ENCODE results near the gene ACLY.
"Not testable (repeated sequence)": the region's sequence is repeated elsewhere in the genome, so short reads cannot be mapped to it uniquely, and the experiment has no call there.

Gene ACLY

DNA sequence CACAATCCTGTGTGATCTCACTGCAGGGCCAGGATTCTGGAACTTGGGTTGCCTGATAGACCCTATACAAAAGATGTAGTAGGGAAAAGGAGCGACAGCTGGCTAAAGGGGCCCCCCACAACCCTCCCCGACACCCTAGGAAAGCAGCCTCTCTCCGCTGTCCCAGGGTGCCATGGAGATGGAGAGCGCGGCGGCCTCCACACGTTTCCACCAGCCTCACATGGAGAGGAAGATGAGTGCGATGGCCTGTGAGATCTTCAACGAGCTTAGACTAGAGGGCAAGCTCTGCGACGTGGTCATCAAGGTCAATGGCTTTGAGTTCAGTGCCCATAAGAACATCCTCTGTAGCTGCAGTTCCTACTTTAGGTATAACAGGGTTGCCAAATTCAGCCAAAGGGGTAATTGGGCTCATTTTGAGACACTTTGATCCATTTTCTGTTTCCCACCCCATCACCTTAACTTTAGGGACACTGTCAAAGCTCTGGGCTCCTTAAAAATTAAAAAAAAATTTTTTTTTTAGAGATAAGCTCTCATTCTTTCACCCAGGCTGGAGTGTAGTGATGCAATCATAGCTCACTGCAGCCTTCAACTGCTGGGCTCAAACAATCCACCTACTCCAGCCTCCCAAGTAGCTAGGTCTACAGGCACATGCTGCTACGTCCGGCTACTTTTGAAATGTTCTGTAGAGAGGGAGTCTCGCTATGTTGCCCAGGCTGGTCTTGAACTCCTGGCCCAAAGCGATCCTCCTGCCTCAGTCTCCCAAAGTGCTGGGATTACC, 80.8 kb downstream of the ACLY start, which contains the start of gene KLHL10:
KLHL10 (plus strand) TSS at position 65 of the 778 bp plus-strand sequence; CDS start at position 173, 108 bp downstream.
- H3K27ac ChIP-seq = no peak within 1 kb of the TSS
- DNase-seq (ENCODE audit: low read depth, low spot score) = no peak

DNA sequence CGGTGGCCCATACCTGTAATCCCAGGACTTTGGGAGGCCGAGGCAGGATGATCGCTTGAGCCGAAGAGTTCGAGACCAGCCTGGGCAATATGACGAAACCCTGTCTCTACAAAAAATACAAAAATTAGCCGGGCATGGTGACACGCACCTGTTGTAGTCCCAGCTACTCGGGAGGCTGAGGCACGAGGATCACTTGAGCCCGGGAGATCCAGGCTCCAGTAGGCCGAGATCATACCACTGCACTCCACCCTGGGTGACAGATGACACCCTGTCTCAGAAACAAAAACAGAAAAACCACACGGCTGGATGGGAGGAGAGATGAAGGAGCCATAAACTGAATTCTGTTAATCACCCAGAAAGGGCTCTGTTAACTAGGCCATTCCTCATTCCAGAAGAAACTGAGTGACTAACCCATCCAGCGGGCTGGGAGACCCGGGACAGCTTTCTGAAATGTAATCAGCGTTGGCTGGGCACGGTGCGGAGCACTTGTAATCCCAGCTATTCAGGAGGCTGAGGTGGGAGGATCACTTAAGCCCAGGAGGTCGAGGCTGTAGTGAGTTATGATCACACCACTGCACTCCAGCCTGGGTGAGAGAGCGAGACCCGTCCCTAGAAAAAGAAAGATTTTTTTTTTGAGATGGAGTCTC, 82.1 kb downstream of the ACLY start:
- no peak for DNase-seq (ENCODE audit: low read depth, low spot score)

DNA sequence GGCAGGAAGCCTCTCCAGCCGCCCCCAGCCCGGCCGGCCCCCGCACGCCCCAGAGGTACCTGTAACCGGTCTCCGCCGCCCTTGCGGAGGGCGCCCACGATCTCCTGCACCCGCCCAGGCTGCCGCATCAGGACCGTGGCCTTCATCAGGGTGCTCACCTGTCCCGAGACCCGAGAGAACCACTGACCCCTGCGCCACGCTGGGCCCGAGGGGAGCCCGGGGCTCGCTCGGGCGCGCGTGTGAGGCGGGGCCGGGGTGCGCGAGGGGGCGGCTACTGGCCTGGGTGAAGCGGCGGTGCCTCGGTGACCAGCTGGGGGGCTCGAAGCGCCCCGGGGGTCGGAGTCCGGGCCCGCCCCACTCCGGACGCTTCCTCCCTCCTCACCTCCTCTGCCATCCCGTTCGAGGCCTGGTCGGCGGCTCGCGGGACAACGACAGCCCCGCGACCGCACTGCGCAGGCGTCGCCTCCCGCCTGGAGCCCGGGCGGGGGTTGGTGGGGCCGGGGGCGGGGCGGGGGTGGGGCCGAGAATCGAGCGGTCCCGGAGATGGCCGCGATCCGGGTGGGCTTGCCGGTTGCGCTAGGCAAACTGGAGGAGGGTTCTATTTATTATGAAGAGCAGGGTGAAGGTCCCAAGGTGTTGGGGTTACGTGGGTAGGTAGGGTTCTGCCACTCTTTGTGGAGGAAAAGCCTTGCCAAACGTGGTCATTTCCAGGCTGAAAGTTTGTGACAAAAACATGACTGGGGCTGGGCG, 82.8 kb downstream of the ACLY start, which contains the start of gene NT5C3B:
NT5C3B (minus strand) TSS at position 433 of the 750 bp plus-strand sequence; CDS start at position 394, 39 bp downstream.
- DNase-seq (ENCODE audit: low read depth, low spot score) = no peak
- H3K27ac ChIP-seq = no peak within 1 kb of the TSS

More for the DNA sequence above, 82.1 kb downstream of the ACLY start:
- no peak overlapping the region for H3K27ac ChIP-seq

DNA sequence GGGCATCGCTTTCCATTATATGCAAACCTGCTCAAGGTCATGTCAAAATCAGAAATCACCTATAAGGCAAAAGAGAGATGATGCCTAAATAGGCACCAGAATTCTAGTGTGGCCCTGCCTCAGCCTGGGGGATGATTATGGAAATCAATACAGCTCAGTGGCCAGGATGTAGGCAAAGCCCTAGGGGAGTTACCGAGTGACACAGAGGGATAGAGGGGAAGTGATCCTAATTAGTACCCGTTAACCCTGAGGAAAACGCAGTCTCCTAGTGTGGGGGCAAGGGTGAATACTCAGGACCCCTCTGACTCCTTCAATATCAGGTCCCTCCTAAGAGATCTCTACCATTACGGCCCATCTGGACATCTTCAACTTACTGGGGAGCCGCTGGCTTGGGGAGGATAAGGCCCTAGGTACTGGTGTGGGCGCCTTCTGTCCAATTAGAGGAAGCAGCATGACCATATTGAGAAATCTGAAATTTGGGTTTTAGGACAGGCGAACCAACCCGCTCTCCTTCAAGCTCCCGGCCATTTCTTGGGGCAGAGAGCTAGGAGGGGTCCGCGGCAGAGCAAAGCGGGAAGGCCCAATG, 83.4 kb downstream of the ACLY start:
- no peak for DNase-seq (ENCODE audit: low read depth, low spot score)
- no peak overlapping the region for H3K27ac ChIP-seq

DNA sequence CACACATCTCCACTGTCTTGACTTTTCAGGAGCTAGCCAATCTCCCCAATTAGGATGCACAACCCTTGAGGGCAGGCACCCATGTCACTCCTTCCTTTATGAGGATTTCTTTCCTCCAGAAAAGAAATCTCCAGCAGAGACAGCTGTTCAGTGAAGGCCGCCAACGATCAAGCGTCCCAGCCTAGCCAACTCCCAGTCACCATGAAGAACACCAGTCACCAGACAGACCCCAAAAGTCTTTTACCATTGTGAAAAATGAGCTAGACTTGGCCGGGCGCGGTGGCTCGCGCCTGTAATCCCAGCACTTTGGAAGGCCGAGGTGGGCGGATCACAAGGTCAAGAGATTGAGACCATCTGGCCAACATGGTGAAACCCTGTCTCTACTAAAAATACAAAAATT, 88.8 kb downstream of the ACLY start:
- H3K27ac ChIP-seq; DNase-seq (ENCODE audit: low read depth, low spot score): not testable (repeated sequence)

DNA sequence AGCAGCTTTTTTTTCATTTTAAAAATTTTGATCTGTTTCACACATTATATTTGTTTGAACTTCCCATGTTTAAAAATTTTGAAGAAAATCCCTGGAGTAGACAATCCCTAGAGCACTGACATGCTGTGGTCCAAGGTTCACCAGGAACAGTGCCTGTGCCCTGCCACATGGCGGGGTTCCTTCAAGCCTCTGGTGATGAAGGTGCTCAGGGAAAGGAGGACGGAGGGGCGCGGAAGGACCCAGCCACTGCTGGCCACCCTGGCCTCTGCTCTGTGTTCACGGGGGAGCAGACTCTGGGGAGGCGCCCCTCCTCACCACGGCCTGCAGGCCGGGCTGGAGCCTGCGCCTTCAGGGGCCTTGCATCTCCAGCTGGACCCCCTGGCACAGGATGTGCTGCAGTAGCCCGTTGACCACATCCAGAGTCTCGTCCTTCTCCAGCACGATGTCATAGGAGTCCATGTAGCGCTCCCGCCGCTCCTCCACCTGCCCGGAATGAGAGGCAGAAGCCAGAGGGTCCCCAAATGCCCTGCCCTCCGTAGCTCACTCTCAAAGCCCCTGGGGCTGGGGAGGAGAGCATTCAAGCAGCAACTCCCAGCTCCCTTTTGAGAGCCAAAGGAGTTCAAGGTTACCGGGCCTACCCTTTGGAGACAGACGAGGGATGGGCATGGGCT, 93.4 kb downstream of the ACLY start:
- H3K27ac ChIP-seq = no peak overlapping the region
- DNase-seq (ENCODE audit: low read depth, low spot score) = no peak

DNA sequence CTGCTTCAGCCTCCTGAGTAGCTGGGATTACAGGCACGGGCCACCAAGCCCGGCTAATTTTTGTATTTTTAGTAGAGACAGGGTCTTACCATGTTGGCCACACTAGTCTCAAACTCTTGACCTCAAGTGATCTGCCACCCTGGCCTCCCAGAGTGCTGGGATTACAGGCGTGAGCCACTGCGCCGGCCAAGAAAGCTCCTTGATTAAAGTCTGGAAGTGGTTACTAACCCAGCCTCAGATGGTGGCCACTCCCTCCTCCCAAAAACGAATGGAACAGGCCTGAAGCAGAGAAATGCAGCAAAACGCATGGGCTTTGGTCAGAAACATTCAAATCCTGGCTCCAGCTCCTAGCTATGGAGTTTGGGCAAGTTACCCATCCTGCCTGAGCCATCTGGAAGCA, 94.7 kb downstream of the ACLY start:
- no peak for DNase-seq (ENCODE audit: low read depth, low spot score)
- no peak overlapping the region for H3K27ac ChIP-seq

DNA sequence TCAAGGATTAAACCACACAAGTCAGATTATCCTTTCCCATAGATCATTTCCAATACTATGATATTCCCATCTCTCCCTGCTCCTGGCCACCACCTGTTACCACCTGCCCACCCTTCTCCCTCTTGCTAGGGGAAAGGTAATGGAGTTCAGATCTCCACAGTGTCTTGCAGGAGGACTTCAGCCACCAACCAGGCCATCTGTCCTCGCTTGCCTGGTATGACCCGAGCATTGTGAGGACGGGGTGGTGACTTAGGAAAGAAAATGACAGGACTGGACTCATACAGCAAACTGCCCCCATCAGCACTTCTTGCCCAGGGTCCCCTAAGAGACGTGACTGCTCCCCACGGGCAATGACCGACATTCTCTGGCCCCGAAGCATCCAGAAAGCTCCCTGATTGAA, 95.2 kb downstream of the ACLY start:
- no peak overlapping the region for H3K27ac ChIP-seq
- no peak for DNase-seq (ENCODE audit: low read depth, low spot score)

DNA sequence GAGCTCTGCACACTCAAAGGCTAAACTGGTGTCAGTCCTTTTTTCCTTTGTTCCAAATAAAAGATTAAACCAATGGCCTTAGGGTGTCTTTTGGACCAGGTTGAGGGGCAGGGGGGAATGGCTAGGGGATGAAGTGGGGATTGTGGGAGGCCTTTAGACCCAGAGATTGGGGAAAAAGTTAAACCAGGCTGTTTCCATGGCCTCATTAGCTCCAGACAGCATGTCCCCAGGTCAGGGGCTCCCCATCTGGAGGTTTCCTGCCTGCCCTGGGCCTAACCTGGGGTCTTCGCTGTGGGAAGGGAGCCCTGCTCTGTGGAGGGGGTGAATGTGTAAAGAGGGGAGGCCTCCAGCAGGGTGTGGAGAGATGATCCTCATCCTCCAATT, 95.6 kb downstream of the ACLY start:
- DNase-seq (ENCODE audit: low read depth, low spot score) = no peak
- H3K27ac ChIP-seq = no peak overlapping the region

DNA sequence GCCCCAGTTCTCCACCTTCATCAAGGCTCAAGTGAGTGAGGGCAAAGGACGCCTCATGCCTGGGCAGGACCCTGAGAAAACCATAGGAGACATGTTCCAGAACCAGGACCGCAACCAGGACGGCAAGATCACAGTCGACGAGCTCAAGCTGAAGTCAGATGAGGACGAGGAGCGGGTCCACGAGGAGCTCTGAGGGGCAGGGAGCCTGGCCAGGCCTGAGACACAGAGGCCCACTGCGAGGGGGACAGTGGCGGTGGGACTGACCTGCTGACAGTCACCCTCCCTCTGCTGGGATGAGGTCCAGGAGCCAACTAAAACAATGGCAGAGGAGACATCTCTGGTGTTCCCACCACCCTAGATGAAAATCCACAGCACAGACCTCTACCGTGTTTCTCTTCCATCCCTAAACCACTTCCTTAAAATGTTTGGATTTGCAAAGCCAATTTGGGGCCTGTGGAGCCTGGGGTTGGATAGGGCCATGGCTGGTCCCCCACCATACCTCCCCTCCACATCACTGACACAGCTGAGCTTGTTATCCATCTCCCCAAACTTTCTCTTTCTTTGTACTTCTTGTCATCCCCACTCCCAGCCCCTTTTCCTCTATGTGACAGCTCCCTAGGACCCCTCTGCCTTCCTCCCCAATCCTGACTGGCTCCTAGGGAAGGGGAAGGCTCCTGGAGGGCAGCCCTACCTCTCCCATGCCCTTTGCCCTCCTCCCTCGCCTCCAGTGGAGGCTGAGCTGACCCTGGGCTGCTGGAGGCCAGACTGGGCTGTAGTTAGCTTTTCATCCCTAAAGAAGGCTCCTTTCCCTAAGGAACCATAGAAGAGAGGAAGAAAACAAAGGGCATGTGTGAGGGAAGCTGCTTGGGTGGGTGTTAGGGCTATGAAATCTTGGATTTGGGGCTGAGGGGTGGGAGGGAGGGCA, 96.3 kb downstream of the ACLY start:
- no peak for DNase-seq (ENCODE audit: low read depth, low spot score)

DNA sequence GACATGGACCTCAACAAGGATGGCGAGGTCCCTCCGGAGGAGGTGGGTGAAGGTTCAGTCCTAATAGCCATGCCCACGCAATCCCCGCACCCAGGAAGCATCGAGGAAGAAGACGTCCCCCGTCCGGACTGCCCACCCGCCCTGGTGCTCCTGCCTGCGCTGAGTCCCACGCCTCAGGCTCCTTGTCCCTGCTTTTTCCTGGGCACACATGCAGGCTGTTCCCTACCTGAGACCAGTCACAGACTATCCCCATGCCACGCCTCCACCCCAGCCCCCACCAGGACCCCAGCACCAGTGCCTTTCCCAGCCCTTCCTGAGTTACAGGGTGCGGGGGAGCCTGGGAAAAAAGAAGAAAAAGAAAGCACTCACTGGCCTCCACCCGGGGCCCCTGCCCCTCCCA, 97.0 kb downstream of the ACLY start:
- H3K27ac ChIP-seq = no peak overlapping the region
- no peak for DNase-seq (ENCODE audit: low read depth, low spot score)

More for the DNA sequence above, 96.3 kb downstream of the ACLY start:
- H3K27ac ChIP-seq = no peak overlapping the region

DNA sequence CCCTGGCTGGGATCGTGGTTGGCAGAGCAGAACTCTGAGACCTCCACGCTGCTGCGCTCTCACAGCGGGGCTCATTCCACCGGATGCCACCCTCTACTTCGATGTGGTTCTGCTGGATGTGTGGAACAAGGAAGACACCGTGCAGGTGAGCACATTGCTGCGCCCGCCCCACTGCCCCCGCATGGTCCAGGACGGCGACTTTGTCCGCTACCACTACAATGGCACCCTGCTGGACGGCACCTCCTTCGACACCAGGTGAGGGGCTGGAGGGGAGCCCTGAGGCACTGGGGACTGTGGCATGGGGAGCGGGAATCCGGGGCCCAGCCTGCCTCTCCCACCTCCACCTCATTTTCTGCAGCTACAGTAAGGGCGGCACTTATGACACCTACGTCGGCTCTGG, 100.7 kb downstream of the ACLY start:
- H3K27ac ChIP-seq = no peak overlapping the region

More for the DNA sequence above, 100.7 kb downstream of the ACLY start:
- no peak for DNase-seq (ENCODE audit: low read depth, low spot score)

Measured in epithelial cell of prostate (primary cell).